ENCODE results near the gene CLSTN3.

Gene CLSTN3

DNA sequence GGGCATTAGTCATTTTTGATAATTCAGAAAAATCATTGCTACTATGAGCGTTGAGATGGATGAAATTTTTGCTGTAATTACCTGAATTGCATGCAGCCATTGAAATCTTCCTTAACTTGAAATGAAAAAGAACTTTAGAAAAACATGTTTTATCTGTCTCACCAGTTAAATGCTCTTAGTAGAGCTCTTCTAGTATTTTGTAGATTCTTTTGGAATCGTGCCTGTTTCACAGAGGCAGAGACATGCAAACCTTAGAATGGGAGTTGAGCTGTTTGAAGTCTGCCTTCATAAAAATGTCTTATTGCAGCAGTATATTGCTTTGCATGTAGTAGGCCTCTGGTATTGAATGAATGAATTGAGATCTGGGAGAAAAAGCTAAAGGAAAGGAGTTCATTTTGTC is 63.5 kb downstream of the CLSTN3 start:
- no peak for DNase-seq

- no peak for DNase-seq
These were observed 67.7 kb downstream of the CLSTN3 start for GRCh38 chr12:7197841-7198240.

DNA sequence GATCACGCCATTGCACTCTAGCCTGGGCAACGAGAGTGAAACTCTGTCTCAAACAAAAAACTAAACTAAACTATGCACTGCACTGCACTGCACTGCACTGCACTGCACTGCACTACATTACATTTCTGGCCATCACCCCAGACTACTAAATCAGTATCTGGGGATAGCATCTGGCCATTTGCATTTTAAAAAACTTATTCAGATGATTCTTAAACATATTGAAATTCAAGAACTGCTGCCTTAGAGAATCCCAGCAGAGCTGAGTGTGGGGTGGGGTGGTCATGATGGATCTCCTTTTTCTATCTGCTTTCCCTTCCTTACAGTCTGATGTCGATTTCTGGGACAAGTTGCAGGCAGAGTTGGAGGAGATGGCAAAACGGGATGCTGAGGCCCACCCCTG is 72.9 kb downstream of the CLSTN3 start:
- DNase-seq = no peak

GRCh38 chr12:7205091-7205490 is 74.9 kb downstream of the CLSTN3 start:
- DNase-seq = no peak

DNA sequence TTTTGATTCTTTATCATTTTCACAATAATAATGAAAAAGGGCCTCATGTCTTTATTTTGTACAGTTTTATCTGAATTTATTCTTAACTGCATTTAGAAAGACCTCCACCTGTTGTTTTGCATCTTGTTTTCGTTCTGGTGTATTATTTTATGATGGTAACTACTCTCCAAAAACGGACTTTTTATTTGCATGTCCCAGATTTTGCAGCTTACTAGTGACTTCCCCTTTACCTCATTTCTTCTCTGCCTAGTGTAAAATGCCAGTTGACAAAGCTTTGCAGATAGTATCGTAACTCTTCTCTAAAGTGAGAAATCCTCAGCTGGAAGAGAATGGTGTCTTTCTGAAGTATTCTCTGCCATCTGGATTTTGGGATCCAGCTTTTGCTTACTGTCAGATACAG is 76.5 kb downstream of the CLSTN3 start:
- DNase-seq = no peak

DNA sequence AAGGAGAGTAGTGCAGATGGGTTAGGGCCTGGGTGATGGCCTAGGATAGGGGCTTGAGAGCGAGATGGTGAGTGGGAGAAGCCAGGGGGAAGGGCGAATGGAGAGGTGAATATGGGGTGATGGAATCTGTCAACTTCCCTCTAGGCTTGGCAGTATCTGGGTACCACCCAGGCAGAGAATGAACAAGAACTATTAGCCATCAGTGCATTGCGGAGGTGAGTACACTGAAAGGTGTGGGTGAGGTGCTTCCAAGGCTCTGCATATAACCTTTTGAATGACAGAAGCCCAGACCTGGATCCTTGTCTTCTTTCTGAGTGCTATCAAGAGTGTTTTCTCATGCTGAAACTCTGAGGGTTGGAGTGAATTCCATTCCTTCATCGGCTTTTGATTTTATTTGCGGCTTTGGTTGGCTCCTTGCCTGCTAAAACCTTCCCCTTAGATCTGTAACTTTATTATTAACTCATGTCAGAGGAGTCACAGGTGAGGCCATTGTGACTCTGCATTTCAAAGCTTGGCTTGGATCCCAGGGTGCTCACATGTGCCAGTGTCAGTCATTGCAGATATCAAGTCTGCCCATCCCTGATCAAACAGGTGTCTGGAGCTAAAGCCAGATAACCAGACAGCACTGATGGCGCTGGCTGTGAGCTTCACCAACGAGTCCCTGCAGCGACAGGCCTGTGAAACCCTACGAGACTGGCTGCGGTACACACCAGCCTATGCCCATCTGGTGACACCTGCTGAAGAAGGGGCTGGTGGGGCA is 77.9 kb downstream of the CLSTN3 start:
- DNase-seq = no peak

Data from activated CD4-positive, alpha-beta T cell treated with anti-CD3 and anti-CD28 coated beads, Interleukin-10, Interleukin-2, amounts not matched to agents 100 ng/mL and 50 ng/mL, durations not matched to agents 16 hours and 8 hours (primary cell).